ENCODE results near the gene AGER. TPM values are rescaled to one million over a fixed set of nuclear protein-coding genes. Genes with fewer than 3 reads are reported as not detected.

AGER gene
- total and polyA plus RNA-seq, 9 of the 15 experiments (the other 6 are each of a cell fraction or from before 2014, with no cell fraction given) = 1.2 to 11.5 (median 4.1) TPM

DNA sequence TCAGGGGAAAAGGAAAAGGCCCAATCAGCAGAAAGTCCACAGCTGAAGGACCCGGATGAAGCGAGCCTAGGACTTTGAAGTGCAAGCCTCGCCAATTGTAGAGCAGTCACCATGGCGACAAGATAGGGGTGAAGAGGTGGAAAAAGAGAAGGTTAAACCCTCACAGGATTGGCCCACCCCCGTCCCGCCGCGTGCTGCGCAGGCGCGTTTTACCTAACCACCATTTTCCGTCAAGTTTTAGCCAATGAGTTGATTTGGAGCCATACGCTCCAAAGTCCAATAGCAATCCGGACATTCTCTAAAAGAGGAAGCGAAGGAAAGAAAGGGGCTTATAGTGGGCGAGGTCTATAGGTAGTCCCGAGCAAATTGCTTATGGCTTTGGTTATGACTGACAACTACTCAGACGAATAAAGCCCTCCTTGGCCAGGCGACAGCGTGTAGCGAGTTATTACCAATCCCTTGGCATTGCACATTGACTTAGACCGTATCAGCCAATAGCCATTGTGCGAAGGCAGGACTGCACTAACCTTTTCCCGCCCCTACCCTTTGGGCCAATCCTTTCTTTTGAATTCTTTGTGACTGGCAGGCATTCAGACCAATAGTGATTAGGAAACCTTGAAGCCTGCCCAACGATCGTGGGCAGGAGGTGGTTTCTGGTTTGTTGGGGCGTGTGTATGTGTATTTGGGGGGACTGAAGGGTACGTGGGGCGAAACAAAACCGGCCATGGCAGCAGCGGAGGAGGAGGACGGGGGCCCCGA lies 6.1 kb downstream of the AGER start, which contains the start of gene RNF5 (continued):
- no peak for TF ChIP-seq NFIX (CRISPR knock-in tag; IDR thresholded peaks at IDR 0.05; ENCODE audit: low read depth)
- TF ChIP-seq FOXJ2 (tag; IDR thresholded peaks at IDR 0.05) = peak; percentile 94
- peak; percentile 99 for TF ChIP-seq RFX1 (IDR thresholded peaks at IDR 0.05)

DNA sequence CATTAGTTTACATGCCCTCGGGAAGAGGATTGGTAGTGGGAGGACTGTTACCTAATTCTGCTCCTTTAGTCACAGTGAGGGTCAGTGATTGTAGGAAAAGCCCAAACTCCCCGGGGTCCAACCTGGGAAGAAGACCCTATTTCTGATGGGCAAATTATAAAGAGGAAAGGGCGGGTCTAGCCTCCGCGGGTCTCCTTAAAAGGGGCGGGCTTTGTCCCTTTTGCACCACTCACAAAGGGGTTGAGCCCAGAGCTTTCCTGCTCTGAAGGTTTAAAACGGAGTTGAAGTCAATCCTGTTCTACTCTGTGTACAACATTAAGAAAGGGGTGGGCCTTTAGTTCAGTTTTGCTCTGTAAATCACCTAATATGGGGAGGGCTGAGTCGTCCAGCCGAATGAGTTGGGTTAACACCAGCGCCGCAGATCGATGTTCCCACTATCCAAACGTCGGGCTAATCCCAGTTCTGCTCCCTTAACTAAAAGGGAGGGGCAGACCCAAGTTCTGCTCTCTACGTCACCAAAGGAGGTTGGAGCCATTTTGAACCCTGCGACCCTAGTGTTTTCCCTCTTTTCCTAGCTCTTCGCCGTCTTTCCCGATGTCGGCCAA lies 6.8 kb downstream of the AGER start:
- peaks cover 34 to 61% of the 10 kb centered on the region in 2 experiments for H3K4me1 ChIP-seq (replicated peaks in 1 of 2; ENCODE audit: control insufficient read depth in 2 of 2, insufficient read depth in 2 of 2, low read length in 2 of 2)
- peak overlapping the region; percentile 88 for H3K4me3 ChIP-seq
- ChIA-PET CTCF (ENCODE audit: low intra/inter-chr PET ratio) (no interaction called here), POLR2A (interaction anchor here (0.5 to 4.5 kb wide), 20 partner anchors 9 to 371 kb away, joined by 3 to 30 read pairs (median 4); partner anchors contain the start of genes ATF6B, EGFL8, LSM2 and PBX2)
- ATAC-seq (peak; percentile 6; the same call in 1 of the 3 replicates), DNase-seq (ENCODE audit: extremely low read depth in 1 of 4, low spot score in 3 of 4) (peak; percentile 52 to 75 (median 54)), FAIRE-seq (peak; percentile 11)
- H3K79me2 ChIP-seq (ENCODE audit: control insufficient read depth, insufficient read depth, low read length) = peaks cover 76% of the 10 kb centered on the region
- BruUV-seq (replicated peaks) = TSS peak; percentile 26
- H3K9ac ChIP-seq (ENCODE audit: insufficient read depth in 1 of 2, low read depth in 2 of 2, low read length in 2 of 2) = peak overlapping the region; percentile 83 to 86; a peak in 3 of 4 replicates
- peaks cover 7% of the 10 kb centered on the region for H3K9me1 ChIP-seq (ENCODE audit: control insufficient read depth, insufficient read depth, low read length)
- H3K4me2 ChIP-seq (ENCODE audit: insufficient read depth, low read length) = peak overlapping the region; percentile 100
- intact Hi-C loops (cut with micrococcal nuclease) (loop anchor here (2.0 to 10.0 kb wide), 3 partner anchors 46 to 512 kb away; partner anchors contain the start of genes C6orf47, CSNK2B, FKBPL and GPANK1), in situ Hi-C loops (cut with MboI) (no loop called here)
- H3K36me3 ChIP-seq (ENCODE audit: control insufficient read depth, insufficient read depth, low read length) = peaks cover 41% of the 10 kb centered on the region; the same call in 2 of the 3 replicates
- H3K9me3 ChIP-seq (replicated peaks; ENCODE audit: control insufficient read depth, insufficient read depth, low read depth, low read length) = no peaks in the 10 kb centered on the region
- peak overlapping the region; percentile 94 for H3K27ac ChIP-seq (ENCODE audit: extremely low read depth, low read depth, low read length)
- under 1% methylated on average over 20 of the region's 20 CpGs for WGBS (ENCODE audit: insufficient coverage, low coverage, missing lambda C conversion rate)
- no peaks in the 10 kb centered on the region for H4K20me1 ChIP-seq (replicated peaks; ENCODE audit: control insufficient read depth, insufficient read depth, low read length)
- H2AFZ ChIP-seq (ENCODE audit: low read depth, low read length) = peak overlapping the region; percentile 92
- no peaks in the 10 kb centered on the region for H3K27me3 ChIP-seq (ENCODE audit: control insufficient read depth in 2 of 2, insufficient read depth in 2 of 2, low read length in 2 of 2)
- no peak; the same call in 1 of the 2 replicates for TF ChIP-seq GATAD2A (IDR thresholded peaks at IDR 0.05)
- no peak for TF ChIP-seq ATF1 (CRISPR knock-in tag; IDR thresholded peaks at IDR 0.05)
- TF ChIP-seq ATF1 (tag; IDR thresholded peaks at IDR 0.05) = 0 out of 2 replicates have a peak, but pooled peaks have one; percentile 77
- TF ChIP-seq SLC30A9 (CRISPR knock-in tag; IDR thresholded peaks at IDR 0.05) = no peak
- peak; percentile 82 for TF ChIP-seq CREM (IDR thresholded peaks at IDR 0.05; ENCODE audit: low read depth)
- no peak for TF ChIP-seq NFE2L1 (tag; IDR thresholded peaks at IDR 0.05; ENCODE audit: borderline replicate concordance, low read depth)
- TF ChIP-seq, protein P1, sequence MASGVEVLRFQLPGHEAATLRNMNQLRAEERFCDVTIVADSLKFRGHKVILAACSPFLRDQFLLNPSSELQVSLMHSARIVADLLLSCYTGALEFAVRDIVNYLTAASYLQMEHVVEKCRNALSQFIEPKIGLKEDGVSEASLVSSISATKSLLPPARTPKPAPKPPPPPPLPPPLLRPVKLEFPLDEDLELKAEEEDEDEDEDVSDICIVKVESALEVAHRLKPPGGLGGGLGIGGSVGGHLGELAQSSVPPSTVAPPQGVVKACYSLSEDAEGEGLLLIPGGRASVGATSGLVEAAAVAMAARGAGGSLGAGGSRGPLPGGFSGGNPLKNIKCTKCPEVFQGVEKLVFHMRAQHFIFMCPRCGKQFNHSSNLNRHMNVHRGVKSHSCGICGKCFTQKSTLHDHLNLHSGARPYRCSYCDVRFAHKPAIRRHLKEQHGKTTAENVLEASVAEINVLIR (CRISPR knock-in tag; IDR thresholded peaks at IDR 0.05) = peak; percentile 67
- 0 out of 2 replicates have a peak, but pooled peaks have one; percentile 42 for TF ChIP-seq FOXP1 (CRISPR knock-in tag; IDR thresholded peaks at IDR 0.05)
- TF ChIP-seq NR2F6 (CRISPR knock-in tag; IDR thresholded peaks at IDR 0.05) = 0 out of 2 replicates have a peak, but pooled peaks have one; percentile 83
- TF ChIP-seq TOE1 (IDR thresholded peaks at IDR 0.05; ENCODE audit: borderline replicate concordance) = no peak
- TF ChIP-seq TOE1 (CRISPR knock-in tag; IDR thresholded peaks at IDR 0.05; ENCODE audit: borderline replicate concordance, low read depth) = no peak
- TF ChIP-seq ATF4 (CRISPR knock-in tag; IDR thresholded peaks at IDR 0.05) = peak; percentile 49; the same call in 1 of the 2 replicates
- no peak for TF ChIP-seq MYNN (IDR thresholded peaks at IDR 0.05)
- TF ChIP-seq MYNN (CRISPR knock-in tag; IDR thresholded peaks at IDR 0.05) = no peak
- TF ChIP-seq SREBF1 (IDR thresholded peaks at IDR 0.05; ENCODE audit: borderline replicate concordance, low read depth, low read length) = no peak
- no peak for TF ChIP-seq CBX5 (IDR thresholded peaks at IDR 0.05; ENCODE audit: borderline replicate concordance, low read depth)
- peak; percentile 71; the same call in 1 of the 2 replicates for TF ChIP-seq GABPB1 (CRISPR knock-in tag; IDR thresholded peaks at IDR 0.05)
